ENCODE measurements around the gene ASB16. TPM values are rescaled to one million over a fixed set of nuclear protein-coding genes. Genes with fewer than 3 reads are reported as not detected.
A peak's percentile ranks its signal among the peaks of the same experiment; 100 is the strongest.

ASB16 gene
- total RNA-seq, 2 experiments from 2014 or later: 0.30 to 0.44 TPM

GRCh38 chr17:44123356-44124117 lies 47.0 kb upstream of the ASB16 start, which contains the start of gene HDAC5:
HDAC5 (minus strand) TSS chr17:44123641; CDS start chr17:44117515, 6,126 bp downstream.
- no TSS peak for BruUV-seq (replicated peaks)
- DNase-seq (ENCODE audit: low spot score): peak; percentile 96
- H3K4me1 ChIP-seq (ENCODE audit: insufficient read depth, low read length, poor library complexity, severe bottlenecking): peaks cover 25% of the 10 kb centered on the region
- peak within 1 kb of the TSS; percentile 97 for H3K4me2 ChIP-seq (ENCODE audit: low read length)
- H2AFZ ChIP-seq (ENCODE audit: low read length): peak within 1 kb of the TSS; percentile 95
- intact Hi-C loops (cut with micrococcal nuclease; ENCODE audit: unreplicated experiment): loop anchor here (1.0 to 5.0 kb wide), 4 partner anchors 18 to 204 kb away; partner anchors contain the start of genes G6PC3, HROB and TMUB2
- ChIA-PET POLR2A (interaction anchor here (0.6 to 1.8 kb wide), 5 partner anchors 12 to 63 kb away, joined by 3 to 7 read pairs (median 3); no protein-coding TSS in a partner anchor), CTCF (ENCODE audit: unreplicated experiment) (interaction anchor here (0.6 to 0.9 kb wide), 2 partner anchors 40 to 62 kb away, joined by 4 to 5 read pairs; no protein-coding TSS in a partner anchor)
- peak within 1 kb of the TSS; percentile 62 for H3K27ac ChIP-seq (ENCODE audit: low read depth, low read length, poor library complexity, severe bottlenecking)
- no peaks in the 10 kb centered on the region; the same call in 1 of the 2 replicates for H4K20me1 ChIP-seq (ENCODE audit: insufficient read depth, low read length)
- H3K9me2 ChIP-seq (ENCODE audit: insufficient read depth, low read length): no peaks in the 10 kb centered on the region
- no peaks in the 10 kb centered on the region for H3K9me3 ChIP-seq (ENCODE audit: low read length)
- H3K4me3 ChIP-seq (ENCODE audit: low read depth, low read length, poor library complexity, severe bottlenecking): peak within 1 kb of the TSS; percentile 85
- peaks cover 7% of the 10 kb centered on the region; the same call in 1 of the 2 replicates for H3K79me2 ChIP-seq (ENCODE audit: insufficient read depth, low read depth, low read length)
- no peak for TF ChIP-seq EZH2phosphoT487 (IDR thresholded peaks at IDR 0.05; ENCODE audit: borderline replicate concordance, low read depth, low read length)
- peak; percentile 78 for TF ChIP-seq CTCF (conservative IDR thresholded peaks at IDR 0.05; ENCODE audit: low read length)
- no peaks in the 10 kb centered on the region for H3K36me3 ChIP-seq (ENCODE audit: insufficient read depth, low read length)

GRCh38 chr17:44124118-44124438 lies 46.4 kb upstream of the ASB16 start:
- H3K4me3 ChIP-seq (ENCODE audit: low read depth, low read length, poor library complexity, severe bottlenecking): peak overlapping the region; percentile 85
- H3K9me3 ChIP-seq (ENCODE audit: low read length): no peaks in the 10 kb centered on the region
- peak overlapping the region; percentile 95 for H2AFZ ChIP-seq (ENCODE audit: low read length)
- peaks cover 7% of the 10 kb centered on the region; the same call in 1 of the 2 replicates for H3K79me2 ChIP-seq (ENCODE audit: insufficient read depth, low read depth, low read length)
- H3K4me2 ChIP-seq (ENCODE audit: low read length): peak overlapping the region; percentile 97
- H4K20me1 ChIP-seq (ENCODE audit: insufficient read depth, low read length): no peaks in the 10 kb centered on the region
- peak overlapping the region; percentile 62 for H3K27ac ChIP-seq (ENCODE audit: low read depth, low read length, poor library complexity, severe bottlenecking)
- DNase-seq (ENCODE audit: low spot score): no peak
- BruUV-seq (replicated peaks): TSS peak; percentile 65
- ChIA-PET POLR2A (interaction anchor here (0.6 to 1.8 kb wide), 4 partner anchors 13 to 61 kb away, joined by 3 to 4 read pairs (median 3); no protein-coding TSS in a partner anchor), CTCF (ENCODE audit: unreplicated experiment) (interaction anchor here (0.9 kb wide), 1 partner anchor 61 kb away, joined by 5 read pairs; no protein-coding TSS in a partner anchor)
- TF ChIP-seq CTCF (conservative IDR thresholded peaks at IDR 0.05; ENCODE audit: low read length) (no peak; the same call in none of the 2 replicates), EZH2phosphoT487 (IDR thresholded peaks at IDR 0.05; ENCODE audit: borderline replicate concordance, low read depth, low read length) (no peak)
- peaks cover 25% of the 10 kb centered on the region for H3K4me1 ChIP-seq (ENCODE audit: insufficient read depth, low read length, poor library complexity, severe bottlenecking)
- intact Hi-C loops (cut with micrococcal nuclease; ENCODE audit: unreplicated experiment): loop anchor here (1.0 to 5.0 kb wide), 3 partner anchors 17 to 203 kb away; partner anchors contain the start of genes G6PC3 and HROB
- no peaks in the 10 kb centered on the region for H3K9me2 ChIP-seq (ENCODE audit: insufficient read depth, low read length)
- no peaks in the 10 kb centered on the region for H3K36me3 ChIP-seq (ENCODE audit: insufficient read depth, low read length)
